Activated T-cell treated with anti-CD3 and anti-CD28 coated beads, Interleukin-2, amount 50 U/mL, for 72 hours (primary cell): ENCODE measurements around the gene C6orf62. TPM values are rescaled to one million over a fixed set of nuclear protein-coding genes. Genes with fewer than 3 reads are reported as not detected.
"Not testable (repeated sequence)": the region's sequence is repeated elsewhere in the genome, so short reads cannot be mapped to it uniquely, and the experiment has no call there.

Source experiments
- ATAC-seq, 2 donors: fragments of 150-1000 bp; cut with Tn5 transposase; replicated peaks in 1 of 2; 2 replicates each; pipeline ENCODE4 v1.10.0; 2021; ENCODE audit warnings: moderate library complexity in 2 of 2, mild to moderate bottlenecking in 1 of 2
- DNase-seq, 2 donors: peaks; one replicate each; pipeline ENCODE4 v3.0.0; 2021 to 2022; ENCODE audit warnings: mixed read lengths in 1 of 2
- H3K27ac Mint-ChIP-seq: one replicate; pipeline ENCODE4 v1.8.0; 2022; ENCODE audit warnings: mild to moderate bottlenecking, moderate library complexity, mixed read lengths
- H3K27me3 Mint-ChIP-seq: one replicate; pipeline ENCODE4 v1.8.0; 2022; ENCODE audit warnings: low read depth, mixed read lengths
- H3K36me3 Mint-ChIP-seq, 2 donors: one replicate each; pipeline ENCODE4 v1.8.0; 2022; ENCODE audit warnings: mixed read lengths in 2 of 2, mild to moderate bottlenecking in 1 of 2; ENCODE audit not compliant: insufficient read depth in 2 of 2
- H3K4me1 Mint-ChIP-seq: one replicate; pipeline ENCODE4 v1.8.0; 2022; ENCODE audit warnings: low read depth, mixed read lengths
- H3K4me3 Mint-ChIP-seq, 2 donors: one replicate each; pipeline ENCODE4 v1.8.0; 2022; ENCODE audit warnings: mild to moderate bottlenecking in 2 of 2, mixed read lengths in 2 of 2, moderate library complexity in 2 of 2
- H3K9me3 Mint-ChIP-seq, 2 donors: one replicate each; pipeline ENCODE4 v1.8.0; 2022; ENCODE audit warnings: mixed read lengths in 2 of 2
- total RNA-seq, 2 donors: library from RNA; stranded (reverse); gene quantifications; one replicate each; pipeline ENCODE4 v1.2.3, GENCODE V29; 2022

Gene C6orf62
- total RNA-seq, 2 donors from 2014 or later, result 181 to 194 TPM

DNA sequence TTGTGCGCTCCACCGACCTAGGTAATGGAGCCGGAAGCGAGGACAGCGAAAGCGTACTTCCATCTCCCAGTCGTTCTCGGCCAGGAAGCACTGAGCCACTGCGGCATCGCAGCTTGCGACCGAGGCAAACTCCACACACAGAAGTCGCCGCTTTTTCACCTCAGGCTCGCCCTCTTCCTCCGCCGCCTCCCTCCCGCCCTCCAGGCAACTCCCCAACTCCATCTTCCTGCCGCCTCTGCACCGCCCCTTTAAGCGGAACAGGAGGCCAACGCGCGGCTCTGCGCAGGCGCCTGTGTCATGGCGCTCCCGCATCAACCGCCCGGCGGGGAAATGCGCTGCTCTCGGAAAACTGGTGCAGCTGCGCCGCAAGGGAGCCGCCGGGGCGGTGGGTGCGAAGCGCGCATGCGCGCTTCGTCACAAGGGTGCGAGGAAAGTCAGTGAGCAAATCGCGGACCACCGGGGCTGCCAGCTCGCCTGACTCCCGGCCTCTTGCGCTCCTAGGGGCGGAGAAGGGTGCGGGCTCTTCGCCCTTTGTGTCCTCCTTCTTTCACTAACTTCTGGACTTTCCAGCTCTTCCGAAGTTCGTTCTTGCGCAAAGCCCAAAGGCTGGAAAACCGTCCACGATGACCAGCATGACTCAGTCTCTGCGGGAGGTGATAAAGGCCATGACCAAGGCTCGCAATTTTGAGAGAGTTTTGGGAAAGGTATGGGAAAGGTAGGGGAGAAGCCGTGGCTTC is 52.1 kb downstream of the C6orf62 start, which contains the start of the genes ACOT13 and TDP2:
ACOT13 (plus strand) TSS at position 437 of the 737 bp plus-strand sequence; CDS start at position 624, 187 bp downstream.
TDP2 (minus strand) TSS at position 259 of the 737 bp plus-strand sequence; CDS start at position 222, 37 bp downstream.
- H3K4me1 Mint-ChIP-seq, result peaks cover 52% of the 10 kb centered on the region
- ATAC-seq, result peak; percentile 96 to 97

DNA sequence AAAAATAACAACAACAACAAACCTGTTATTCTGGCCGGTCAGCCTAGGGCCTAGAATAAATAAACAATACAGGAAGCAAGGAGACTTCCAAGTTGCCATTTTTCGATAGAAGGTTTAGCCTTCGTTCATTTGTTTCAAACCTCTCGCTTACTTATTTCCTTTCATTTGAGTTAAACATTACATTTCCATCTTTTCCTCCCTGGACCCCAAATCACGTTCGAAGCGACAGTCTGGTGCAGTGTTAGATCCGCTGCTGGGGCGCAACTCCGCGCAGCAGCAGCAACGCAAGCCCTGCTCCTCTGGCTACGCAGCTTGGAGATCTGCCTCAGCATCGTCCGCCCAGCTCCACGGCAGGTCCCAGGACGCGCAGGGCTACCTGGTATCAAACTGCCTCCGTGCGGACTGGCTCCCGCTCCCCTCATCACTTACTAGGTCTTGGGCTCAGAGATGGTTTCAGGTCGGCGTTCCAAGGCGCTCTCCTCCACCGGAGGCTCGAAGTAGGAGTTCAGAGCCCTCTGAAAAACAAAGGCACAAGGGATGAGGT is 52.8 kb downstream of the C6orf62 start:
- no peaks in the 10 kb centered on the region for H3K27me3 Mint-ChIP-seq
- H3K27ac Mint-ChIP-seq, result peak overlapping the region; percentile 99
- DNase-seq (peak; percentile 47 to 50), ATAC-seq (peak; percentile 49 to 52)
- peaks cover 52% of the 10 kb centered on the region for H3K4me1 Mint-ChIP-seq
- H3K9me3 Mint-ChIP-seq, result peaks cover 2% of the 10 kb centered on the region in 2 donors
- H3K36me3 Mint-ChIP-seq, result peaks cover 23 to 40% of the 10 kb centered on the region in 2 donors
- H3K4me3 Mint-ChIP-seq, result peak overlapping the region; percentile 93 to 100

More for the DNA sequence above, 52.1 kb downstream of the C6orf62 start, which contains the start of the genes ACOT13 and TDP2:
- Mint-ChIP-seq H3K27me3 (no peaks in the 10 kb centered on the region), H3K9me3 (peaks cover 2% of the 10 kb centered on the region in 2 donors), H3K27ac (peak within 1 kb of the TSS; percentile 99), H3K4me3 (peak within 1 kb of the TSS; percentile 93 to 100), H3K36me3 (peaks cover 24 to 44% of the 10 kb centered on the region in 2 donors)
- DNase-seq, result peak; percentile 96 to 97

DNA sequence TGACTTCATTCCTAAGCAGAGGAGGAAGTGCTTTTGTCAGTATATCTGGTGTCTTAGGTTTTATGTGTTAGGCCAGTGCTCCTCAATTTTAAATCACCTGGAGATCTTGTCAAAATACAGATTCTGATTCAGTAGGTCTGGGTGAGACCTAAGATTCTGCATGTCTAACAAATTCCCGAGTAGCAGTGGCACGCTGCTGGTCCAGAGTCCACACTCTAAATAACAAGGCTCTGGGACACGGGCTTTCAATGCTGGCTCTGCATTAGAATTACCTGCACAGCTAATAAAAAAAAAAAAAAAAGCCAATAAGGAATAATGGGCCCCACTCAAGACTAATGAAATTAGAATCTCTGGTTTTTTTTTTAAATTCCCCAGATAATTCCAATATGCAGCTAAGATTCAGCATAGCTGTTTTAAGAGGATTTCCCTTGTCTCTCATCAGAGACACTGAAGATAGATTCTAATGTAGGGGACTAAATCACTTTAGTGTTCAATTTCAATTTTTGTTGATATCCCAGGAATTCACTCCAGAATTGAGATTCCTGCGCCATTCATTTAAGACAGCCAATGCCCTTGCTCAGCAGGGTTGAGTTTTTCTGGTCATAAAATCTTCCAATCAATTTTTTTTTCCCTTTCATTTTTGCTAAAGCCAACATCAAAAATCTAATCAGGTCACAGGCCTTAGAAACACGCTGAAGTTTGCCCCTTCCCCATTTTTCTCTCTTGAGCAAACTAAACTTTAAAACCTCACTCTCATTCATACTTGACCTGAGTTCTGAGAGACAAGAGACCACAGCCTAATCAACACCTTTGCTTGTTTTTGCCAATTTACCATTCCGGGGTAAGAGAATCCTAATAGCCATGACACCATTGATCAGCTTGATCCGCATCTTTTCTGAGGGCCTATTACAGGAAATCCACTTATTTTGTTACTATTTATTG is 54.6 kb downstream of the C6orf62 start:
- Mint-ChIP-seq H3K4me1 (peaks cover 52% of the 10 kb centered on the region), H3K9me3 (peaks cover 0 to 2% of the 10 kb centered on the region in 2 donors), H3K4me3 (peak overlapping the region; percentile 93 to 100), H3K36me3 (peaks cover 19 to 35% of the 10 kb centered on the region in 2 donors), H3K27ac (peak overlapping the region; percentile 99), H3K27me3 (no peaks in the 10 kb centered on the region)
- ATAC-seq (no peak), DNase-seq (no peak)

DNA sequence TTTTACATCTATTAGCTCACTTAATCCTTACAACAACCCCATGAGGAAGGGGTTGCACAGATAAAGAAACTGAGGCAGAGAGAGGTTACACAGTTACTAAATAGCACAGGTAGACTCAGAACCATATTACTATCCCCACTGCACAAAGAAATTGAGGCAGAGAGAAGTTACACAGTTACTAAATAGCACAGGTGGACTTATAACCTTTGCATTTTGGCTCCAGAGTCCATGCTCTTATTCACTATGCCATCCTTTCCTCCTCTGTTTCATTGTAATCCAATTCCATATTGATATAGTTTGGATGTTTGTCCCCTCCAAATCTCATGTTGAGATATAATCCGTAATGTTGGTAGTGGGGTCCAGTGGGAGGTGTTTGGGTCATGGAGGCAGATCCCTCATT is 55.8 kb downstream of the C6orf62 start:
- Mint-ChIP-seq H3K9me3 (no peaks in the 10 kb centered on the region), H3K4me3 (no peak overlapping the region), H3K4me1 (peaks cover 47% of the 10 kb centered on the region), H3K36me3 (peaks cover 16 to 34% of the 10 kb centered on the region in 2 donors), H3K27ac (no peak overlapping the region), H3K27me3 (no peaks in the 10 kb centered on the region)
- ATAC-seq, result no peak
- DNase-seq, result no peak

DNA sequence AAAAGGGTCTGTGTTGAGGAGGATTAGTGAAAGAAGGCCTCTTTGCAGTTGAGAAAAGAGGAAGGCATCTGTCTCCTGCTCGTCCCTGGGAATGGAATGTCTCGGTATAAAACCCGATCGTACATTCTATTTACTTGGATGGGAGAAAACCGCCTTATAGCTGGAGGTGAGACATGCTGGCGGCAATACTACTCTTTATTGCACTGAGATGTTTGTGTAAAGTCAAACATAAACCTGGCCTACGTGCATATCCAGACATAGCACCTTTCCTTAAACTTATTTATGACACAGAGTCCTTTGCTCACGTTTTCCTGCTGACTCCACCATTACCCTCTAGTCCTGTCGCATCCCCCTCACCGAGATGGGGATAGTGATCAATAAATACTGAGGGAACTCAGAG is 56.7 kb downstream of the C6orf62 start:
- peaks cover 42% of the 10 kb centered on the region for H3K4me1 Mint-ChIP-seq
- no peaks in the 10 kb centered on the region for H3K27me3 Mint-ChIP-seq
- H3K9me3 Mint-ChIP-seq, result no peaks in the 10 kb centered on the region
- no peak overlapping the region for H3K27ac Mint-ChIP-seq
- peaks cover 16 to 39% of the 10 kb centered on the region in 2 donors for H3K36me3 Mint-ChIP-seq
- DNase-seq (no peak), ATAC-seq (no peak)
- H3K4me3 Mint-ChIP-seq, result no peak overlapping the region

DNA sequence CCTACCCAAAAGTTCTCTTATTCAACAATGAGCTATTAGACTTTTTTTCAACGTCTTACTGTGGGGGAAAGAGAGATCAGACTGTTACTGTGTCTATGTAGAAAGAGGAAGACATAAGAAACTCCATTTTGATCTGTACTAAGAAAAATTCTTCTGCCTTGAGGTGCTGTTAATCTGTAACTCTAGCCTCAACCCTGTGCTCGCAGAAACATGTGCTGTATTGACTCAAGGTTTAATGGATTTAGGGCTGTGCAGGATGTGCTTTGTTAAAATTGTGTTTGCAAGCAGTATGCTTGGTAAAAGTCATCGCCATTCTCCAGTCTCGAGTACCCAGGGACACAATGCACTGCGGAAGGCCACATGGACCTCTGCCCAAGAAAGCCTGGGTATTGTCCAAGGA is 57.2 kb downstream of the C6orf62 start:
- Mint-ChIP-seq H3K27ac (peak overlapping the region; percentile 77), H3K36me3 (peaks cover 14 to 38% of the 10 kb centered on the region in 2 donors), H3K4me1 (peaks cover 38% of the 10 kb centered on the region)
- DNase-seq, H3K4me3 Mint-ChIP-seq, ATAC-seq, H3K27me3 Mint-ChIP-seq, H3K9me3 Mint-ChIP-seq: not testable (repeated sequence)

DNA sequence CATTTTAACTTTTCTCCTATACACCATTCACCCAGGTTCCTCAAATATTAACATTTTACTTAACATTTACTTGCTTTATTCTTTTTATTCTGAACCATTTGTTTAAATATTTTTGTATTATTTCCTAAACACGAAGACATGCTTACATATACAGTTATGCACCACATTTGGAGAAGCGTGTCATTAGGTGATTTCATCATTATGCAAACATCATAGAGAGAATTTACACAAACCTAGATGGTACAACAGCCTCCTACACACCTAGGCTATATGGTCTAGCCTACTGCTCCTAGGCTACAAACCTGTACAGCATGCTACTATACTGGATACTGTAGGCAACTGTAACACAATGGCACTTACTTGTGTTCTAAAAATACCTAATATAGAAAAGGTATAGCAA is 58.8 kb downstream of the C6orf62 start:
- H3K4me1 Mint-ChIP-seq, result peaks cover 37% of the 10 kb centered on the region
- DNase-seq, result no peak
- no peak overlapping the region for H3K4me3 Mint-ChIP-seq
- H3K27ac Mint-ChIP-seq, result peak overlapping the region; percentile 85
- H3K36me3 Mint-ChIP-seq, result peaks cover 8 to 38% of the 10 kb centered on the region in 2 donors
- H3K9me3 Mint-ChIP-seq, result no peaks in the 10 kb centered on the region
- no peak for ATAC-seq
- H3K27me3 Mint-ChIP-seq, result no peaks in the 10 kb centered on the region

DNA sequence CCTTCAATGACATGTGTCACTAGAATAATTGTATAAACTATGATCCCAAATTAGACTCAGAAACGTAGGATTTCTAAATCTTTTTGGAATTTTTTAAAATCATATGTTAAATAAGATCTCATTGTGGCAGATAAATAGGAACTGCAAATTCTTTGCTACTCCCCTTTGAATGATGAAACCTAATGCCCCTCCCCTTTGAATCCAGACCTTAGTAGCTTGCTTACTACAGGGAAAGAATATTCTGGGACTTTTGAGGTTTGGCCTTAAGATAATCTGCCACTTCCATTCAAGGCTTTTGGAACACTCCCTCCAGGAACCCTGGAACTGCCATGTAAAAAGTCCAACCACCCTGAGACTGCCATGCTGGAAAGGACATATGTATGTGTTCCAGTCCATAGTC is 59.4 kb downstream of the C6orf62 start:
- Mint-ChIP-seq H3K36me3 (peaks cover 7 to 33% of the 10 kb centered on the region in 2 donors), H3K4me1 (peaks cover 34% of the 10 kb centered on the region), H3K27ac (no peak overlapping the region), H3K9me3 (no peaks in the 10 kb centered on the region), H3K4me3 (no peak overlapping the region), H3K27me3 (no peaks in the 10 kb centered on the region)
- ATAC-seq (no peak), DNase-seq (no peak)

DNA sequence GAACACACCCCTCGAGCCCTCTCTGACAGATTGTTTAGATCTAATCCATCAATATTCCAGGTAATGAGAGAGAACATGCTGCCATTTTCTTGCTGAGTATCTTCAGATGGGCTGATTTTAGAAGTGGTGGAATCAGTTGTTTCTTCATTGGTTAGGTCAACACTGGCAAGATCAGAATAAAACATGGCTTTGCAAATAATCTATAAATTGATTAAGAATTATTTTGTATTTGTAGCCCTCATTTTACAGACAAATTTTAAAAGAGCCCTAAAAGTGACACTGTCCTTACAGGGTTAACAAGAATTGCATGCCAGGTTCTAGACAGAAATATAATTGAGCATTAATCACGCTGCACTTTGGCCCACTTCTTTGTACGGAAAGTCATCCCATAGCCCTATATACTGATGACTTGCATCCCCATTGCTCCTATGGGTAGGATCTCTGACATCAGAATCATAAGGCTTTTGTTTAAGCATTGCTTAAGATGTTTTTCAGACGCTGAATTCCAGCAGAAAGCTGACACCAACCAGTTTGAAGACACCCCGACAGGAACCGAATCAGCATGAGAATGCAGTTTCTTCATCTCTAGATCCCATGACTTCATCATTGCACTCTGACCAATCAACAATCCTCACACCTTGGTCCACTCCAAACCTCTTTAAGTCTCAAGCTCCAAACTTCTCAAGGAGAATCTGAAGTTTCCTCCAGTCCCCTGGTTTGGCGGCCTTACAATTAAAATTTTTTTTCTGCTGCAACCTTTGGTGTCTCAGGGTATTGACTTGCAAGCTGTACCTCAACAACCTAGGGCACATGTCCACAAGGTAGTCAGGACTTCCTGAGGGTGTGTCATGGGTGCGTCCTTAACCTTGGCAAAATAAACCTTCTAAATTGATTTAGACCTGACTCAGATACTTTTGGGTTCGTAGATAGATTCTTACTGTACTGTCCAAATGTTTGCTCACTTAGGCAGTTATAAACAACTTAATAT is 60.1 kb downstream of the C6orf62 start:
- no peak overlapping the region for H3K27ac Mint-ChIP-seq

DNA sequence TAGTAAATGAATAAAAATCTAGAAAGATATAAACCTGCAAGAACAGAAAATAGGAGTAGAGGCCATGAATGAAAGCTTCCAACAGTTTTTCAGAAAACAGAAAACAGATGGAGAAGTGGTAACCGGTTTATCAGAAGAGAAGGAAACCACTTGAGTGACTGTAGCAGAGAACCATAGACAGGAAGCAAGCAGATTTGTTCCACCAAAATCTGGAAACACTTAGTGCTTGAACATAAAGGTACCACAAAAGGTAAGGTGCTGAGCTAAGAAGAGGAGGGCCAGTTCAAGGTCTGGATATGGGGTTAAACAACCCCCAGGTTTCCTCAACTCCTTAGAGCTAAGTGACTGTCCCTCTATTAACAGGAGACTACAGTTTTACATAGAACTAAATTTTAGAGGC is 63.7 kb downstream of the C6orf62 start:
- Mint-ChIP-seq H3K27me3 (no peaks in the 10 kb centered on the region), H3K4me1 (peaks cover 25% of the 10 kb centered on the region), H3K36me3 (peaks cover 8 to 30% of the 10 kb centered on the region in 2 donors), H3K4me3 (no peak overlapping the region), H3K27ac (peak overlapping the region; percentile 23), H3K9me3 (no peaks in the 10 kb centered on the region)
- ATAC-seq, result no peak
- DNase-seq, result no peak

More for the DNA sequence above, 60.1 kb downstream of the C6orf62 start:
- peaks cover 32% of the 10 kb centered on the region for H3K4me1 Mint-ChIP-seq
- no peaks in the 10 kb centered on the region for H3K9me3 Mint-ChIP-seq
- DNase-seq (no peak), ATAC-seq (no peak)
- H3K27me3 Mint-ChIP-seq, result no peaks in the 10 kb centered on the region
- H3K36me3 Mint-ChIP-seq, result peaks cover 7 to 33% of the 10 kb centered on the region in 2 donors
- H3K4me3 Mint-ChIP-seq, result no peak overlapping the region
